Fibroblast of pulmonary artery (primary cell): ENCODE measurements around the gene SLC5A12.

ENCODE experiments used
- DNase-seq: peaks from one replicate; pipeline ENCODE4 v3.0.0-alpha.2; 2010; ENCODE audit warnings: low read depth
- H3K4me3 ChIP-seq: replicated peaks from 2 replicates; pipeline ENCODE4 v1.5.1; 2011; ENCODE audit warnings: low read depth, mild to moderate bottlenecking, control low read depth, low read length, moderate library complexity
- CTCF ChIP-seq: IDR thresholded peaks from 2 replicates; pipeline ENCODE4 v1.5.1; 2011; ENCODE audit warnings: mild to moderate bottlenecking, control low read depth, low read length, inconsistent platforms; ENCODE audit errors: missing control alignments

Gene SLC5A12

DNA sequence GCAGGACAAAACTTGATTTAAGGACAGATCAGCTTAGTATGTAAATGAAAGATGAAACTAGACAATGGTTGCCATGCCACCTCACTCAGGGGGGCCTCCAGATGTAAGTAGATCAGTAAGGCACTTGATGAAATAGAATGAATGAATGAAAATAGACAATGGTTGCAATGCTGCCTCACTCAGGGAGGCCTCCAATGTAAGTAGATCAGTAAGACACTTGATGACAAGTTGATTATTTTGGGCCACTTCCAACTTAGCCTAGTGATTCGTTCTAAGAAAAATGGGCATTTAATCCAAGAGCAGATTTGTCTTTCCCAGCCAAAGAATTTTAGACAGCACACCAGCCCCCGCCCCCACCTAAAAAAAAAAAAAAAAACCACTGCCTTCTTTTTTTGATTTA, 19.2 kb upstream of the SLC5A12 start:
- DNase-seq: peak; percentile 83
- H3K4me3 ChIP-seq: no peak overlapping the region
- TF ChIP-seq CTCF: no peak

GRCh38 chr11:26739366-26740073, 17.7 kb upstream of the SLC5A12 start:
- no peak for DNase-seq
- no peak for TF ChIP-seq CTCF
- no peak overlapping the region for H3K4me3 ChIP-seq

DNA sequence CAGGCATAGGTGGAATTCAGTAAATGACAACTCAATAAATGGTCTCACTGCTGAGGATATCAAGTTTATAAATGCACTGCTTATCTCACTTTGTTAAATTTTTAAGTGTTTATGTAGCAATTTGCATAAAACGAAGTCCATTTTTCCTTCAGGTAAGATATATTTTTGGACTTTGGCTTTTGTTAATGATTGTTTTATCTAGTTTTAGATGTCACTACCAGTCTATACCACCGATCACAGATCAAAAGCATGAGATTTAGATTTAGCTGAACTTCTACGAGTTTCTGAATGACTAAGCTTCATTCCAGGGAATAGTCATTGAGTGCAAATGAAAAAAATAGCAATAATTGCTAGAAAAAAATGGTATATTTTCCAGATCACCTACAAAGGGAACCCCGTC, 12.8 kb upstream of the SLC5A12 start:
- no peak for TF ChIP-seq CTCF
- no peak overlapping the region for H3K4me3 ChIP-seq
- no peak for DNase-seq

DNA sequence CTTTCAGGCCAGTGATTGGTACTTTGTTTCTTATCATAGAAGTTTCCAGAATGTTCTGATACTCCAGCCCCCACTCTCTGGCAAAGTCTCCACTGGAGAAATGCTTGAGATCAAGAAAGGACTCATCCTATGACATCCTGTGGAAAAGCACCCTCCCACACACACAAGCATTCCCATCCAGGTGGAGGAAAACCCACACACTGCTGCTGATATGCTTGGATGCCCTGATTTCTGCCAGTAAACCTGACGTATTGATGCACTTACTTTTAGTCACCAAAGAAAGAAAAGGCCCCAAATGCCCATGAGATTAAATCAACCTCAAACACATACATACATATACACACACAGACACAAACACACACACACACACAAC, 9.2 kb upstream of the SLC5A12 start:
- H3K4me3 ChIP-seq: no peak overlapping the region
- no peak for DNase-seq
- TF ChIP-seq CTCF: no peak

DNA sequence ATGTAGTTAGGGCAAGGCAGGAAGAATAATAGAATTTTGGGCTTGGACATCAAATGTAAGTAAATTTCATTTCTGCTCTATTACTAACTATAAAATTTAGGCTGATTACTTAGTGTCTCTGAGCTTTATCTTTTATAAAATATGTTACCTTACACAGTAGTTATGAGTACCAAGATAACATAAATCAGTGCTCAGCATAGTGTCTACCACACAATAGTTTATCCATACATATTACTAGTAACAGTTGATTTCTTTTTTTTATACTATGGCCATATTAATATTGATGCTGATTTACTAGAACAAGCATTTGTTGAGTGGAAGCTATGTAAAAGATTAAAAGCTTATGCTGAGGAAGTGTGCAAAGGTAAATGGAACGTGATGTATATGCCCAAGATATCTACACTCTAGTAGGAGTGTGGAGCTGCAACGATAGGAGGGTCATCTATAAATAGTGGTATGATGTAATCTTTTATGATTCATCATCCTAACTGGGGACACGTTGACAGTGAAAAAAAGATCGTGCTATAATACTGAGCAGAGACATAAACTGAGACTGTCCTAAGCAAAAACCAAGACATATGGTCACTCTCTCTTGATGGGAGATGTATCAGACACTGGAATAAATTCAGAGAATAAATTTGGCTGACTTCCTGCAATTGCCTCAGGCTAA, 8.7 kb upstream of the SLC5A12 start:
- peak; percentile 38 for DNase-seq
- TF ChIP-seq CTCF: no peak
- H3K4me3 ChIP-seq: no peak overlapping the region

DNA sequence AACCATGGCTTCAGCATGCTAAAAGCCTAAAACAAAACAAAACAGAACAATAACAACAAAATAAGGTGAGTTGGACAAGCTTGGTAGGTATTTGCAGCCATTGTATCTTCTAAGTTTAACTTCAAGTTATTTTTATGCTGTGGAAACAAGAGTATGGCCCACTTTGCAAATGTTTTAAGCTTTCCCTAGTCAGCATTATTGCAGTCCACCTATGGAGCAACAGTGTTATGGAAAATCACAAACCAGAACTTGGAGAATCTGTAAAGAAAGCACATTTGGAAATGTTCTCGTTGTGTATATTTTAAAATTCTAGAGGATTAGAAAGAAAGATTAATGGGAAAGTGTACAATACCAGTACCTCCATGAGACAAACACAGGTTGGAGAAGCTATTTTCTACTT, 7.4 kb upstream of the SLC5A12 start:
- no peak for DNase-seq
- no peak for TF ChIP-seq CTCF
- no peak overlapping the region for H3K4me3 ChIP-seq

GRCh38 chr11:26726960-26727359, 5.1 kb upstream of the SLC5A12 start:
- no peak for TF ChIP-seq CTCF
- DNase-seq: no peak

More at GRCh38 chr11:26726960-26727359, 5.1 kb upstream of the SLC5A12 start:
- H3K4me3 ChIP-seq: no peak overlapping the region
